Measurements from ENCODE around the gene ASAP3.

The ASAP3 gene

GRCh38 chr1:23449306-23449705 is 34.7 kb downstream of the ASAP3 start:
- DNase-seq (ENCODE audit: low read depth): no peak

- DNase-seq (ENCODE audit: low read depth): no peak
These were observed 35.1 kb downstream of the ASAP3 start for GRCh38 chr1:23448846-23449245.

- no peak for DNase-seq (ENCODE audit: low read depth)
These were observed 37.2 kb downstream of the ASAP3 start for GRCh38 chr1:23446661-23447310.

DNA sequence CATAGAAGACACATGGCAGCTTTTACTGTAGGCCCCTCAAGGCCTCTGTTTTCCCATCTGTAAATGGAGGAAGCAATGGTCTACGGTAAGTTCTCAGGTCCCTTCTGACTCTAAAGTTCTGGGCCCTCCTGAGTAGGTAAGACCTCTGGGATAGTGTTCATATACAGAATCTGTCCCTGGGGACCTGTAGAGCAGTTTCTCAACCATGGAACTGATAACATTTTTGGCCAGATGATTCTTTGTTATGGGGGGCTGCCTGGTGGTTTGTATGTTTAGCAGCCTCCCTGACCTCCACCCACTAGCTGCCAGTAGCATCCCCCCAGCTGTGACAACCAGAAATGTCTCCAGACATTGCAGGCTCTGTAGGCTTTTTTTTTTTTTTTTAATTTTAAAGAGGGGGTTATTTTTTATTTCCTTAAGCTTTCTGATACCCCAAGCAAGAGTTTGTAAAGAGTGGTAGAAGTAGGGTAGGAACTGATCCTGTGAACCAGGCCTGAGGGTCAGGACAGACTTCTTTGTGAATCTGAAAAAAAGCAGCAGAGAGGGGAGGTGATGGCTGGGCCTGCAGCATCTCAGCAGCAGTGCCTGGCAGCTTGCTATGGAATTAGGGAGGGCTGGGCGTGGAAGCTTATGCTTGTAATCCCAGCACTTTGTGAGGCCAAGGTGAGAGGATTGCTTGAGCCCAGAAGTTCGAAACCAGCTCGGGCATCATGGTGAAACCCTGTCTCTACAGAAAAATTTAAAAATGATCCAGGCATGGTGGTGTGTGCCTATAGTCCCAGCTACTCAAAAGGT is 39.2 kb downstream of the ASAP3 start:
- DNase-seq (ENCODE audit: low read depth): no peak

DNA sequence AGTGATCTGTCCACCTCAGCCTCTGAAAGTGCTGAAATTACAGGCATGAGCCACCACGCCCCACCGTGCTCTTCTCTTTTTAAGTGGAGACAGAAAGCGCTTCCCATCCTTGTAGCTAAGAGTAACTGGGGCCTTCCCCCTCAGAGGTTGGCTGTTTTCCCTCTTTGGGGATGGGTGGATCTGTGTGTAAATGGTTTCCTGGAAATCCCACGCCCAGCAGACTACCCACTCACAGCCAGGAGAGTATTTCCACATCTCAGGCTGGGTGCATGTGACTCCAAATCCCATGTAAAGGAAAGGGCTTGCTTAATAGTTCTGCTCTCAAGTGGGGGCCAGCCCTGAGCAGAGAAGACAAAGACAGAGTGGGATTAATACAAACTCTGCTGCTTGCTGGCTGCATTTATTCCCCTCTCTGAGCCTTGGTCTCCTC is 39.9 kb downstream of the ASAP3 start:
- no peak for DNase-seq (ENCODE audit: low read depth)

GRCh38 chr1:23442751-23443150 is 41.2 kb downstream of the ASAP3 start:
- no peak for DNase-seq (ENCODE audit: low read depth)

DNA sequence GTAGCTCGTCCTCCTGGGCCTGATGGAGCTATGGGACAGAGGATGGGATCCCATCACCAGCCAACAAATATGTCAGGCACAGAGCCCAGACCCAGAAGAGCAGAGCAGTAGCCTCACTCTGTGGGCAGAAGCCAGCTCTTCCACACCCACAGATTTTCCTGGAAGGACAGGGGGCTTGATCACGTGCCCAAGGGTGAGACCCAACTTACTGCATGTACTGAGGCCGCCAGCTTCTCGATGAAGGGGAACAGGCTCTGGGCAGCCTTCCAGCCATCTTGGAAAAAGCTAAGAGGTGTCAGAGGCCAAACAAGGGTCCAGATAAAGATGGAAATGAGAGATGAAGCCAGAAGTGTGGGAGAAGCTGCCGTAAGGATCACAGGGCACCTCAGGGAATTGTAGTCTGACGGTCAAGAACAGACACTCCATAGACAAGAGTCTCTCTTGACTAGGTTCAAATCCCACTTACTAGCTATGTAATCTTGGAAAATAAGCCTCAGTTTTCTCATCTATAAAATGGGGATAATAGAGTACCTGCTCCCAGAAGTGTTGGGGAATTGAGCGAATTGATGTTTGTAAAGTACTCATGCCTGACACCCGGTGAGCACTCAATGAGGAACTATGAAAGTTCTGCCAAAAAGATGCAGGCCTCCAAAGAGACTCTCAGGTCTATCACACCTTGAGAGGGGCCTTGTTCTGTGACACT is 42.4 kb downstream of the ASAP3 start:
- DNase-seq (ENCODE audit: low read depth): no peak

DNA sequence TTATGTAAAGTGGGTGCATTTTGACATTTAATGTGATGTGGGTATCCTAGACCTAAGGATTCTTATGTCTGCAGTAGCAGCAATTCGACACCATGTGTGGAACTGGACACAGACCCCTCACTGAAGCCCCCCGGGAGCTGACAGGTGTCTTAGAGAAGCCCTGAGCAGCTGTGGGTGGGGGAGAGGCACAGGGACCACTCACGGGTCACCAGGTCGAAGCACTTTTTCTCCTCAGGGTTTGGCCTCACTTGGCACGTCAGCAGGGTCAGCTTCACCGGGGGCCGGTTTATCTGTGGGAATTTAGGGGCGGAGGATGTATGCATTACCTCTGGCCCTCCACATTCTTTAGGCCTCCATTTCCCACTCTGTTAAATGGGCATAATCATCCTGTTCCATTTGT is 45.4 kb downstream of the ASAP3 start:
- DNase-seq (ENCODE audit: low read depth): no peak

GRCh38 chr1:23437355-23437664 is 46.7 kb downstream of the ASAP3 start:
- DNase-seq (ENCODE audit: low read depth): no peak

DNA sequence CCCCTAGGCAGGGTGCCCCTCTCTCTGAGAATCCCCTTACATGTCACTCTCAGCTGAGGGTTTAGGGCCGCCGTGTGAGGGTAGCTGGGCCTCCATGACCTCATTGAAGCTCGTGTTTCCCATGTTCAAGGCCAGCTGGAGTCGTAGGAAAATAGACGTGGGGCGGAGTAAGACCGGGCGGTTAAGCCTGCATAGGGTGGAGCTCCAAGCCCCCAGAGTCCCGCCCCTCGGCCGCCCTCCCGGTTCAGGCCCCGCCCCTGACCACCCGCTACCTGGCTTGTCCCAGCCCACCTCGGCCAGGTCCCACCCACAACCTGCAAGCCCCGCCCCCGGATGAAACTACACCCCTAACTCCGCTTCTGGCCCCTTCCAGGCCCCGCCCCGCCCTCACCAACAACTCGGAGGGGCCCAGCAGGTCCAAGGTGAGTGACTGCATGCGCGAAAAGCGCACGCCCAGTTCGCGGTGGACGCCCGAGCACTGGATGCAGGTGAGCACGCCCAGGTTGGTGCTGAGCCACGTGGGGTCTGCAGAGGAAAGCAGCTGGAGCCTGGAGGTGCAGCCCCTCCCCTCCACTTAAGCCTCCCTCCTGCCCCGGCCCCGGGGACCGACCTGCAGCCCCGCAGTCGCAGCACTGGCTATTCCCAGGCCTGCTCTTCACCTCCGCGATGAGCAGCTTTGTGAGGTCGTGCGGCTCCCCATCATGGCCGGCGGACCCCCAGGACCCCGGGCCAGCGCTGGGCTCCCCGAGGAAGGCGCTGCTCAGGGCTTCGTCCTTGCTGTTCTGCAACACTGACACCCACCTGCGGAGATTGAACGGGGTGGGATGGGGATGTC is 47.2 kb downstream of the ASAP3 start:
- DNase-seq (ENCODE audit: low read depth): peak; percentile 25

GRCh38 chr1:23434260-23434775 is 49.7 kb downstream of the ASAP3 start:
- no peak for DNase-seq (ENCODE audit: low read depth)

DNA sequence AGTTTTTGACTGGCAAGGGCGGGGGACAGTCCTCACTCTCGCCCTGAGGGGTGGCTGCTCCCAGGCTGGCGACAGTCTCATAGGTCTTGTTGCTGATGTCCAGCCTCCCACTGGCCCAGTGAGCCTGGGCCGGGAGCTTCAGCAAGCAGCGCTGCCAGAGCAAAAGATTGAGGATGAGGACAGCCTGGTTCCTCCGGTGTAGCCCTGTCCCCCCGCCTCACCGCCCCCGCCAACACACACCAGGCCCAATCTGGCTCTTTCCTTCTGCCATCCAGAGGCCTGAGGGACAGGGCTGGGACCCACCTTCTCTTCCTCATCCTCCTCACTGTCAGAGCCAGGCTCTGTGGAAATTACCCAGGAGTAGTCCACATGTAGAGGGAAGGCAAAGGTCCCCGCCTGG is 50.9 kb downstream of the ASAP3 start:
- DNase-seq (ENCODE audit: low read depth): no peak

DNA sequence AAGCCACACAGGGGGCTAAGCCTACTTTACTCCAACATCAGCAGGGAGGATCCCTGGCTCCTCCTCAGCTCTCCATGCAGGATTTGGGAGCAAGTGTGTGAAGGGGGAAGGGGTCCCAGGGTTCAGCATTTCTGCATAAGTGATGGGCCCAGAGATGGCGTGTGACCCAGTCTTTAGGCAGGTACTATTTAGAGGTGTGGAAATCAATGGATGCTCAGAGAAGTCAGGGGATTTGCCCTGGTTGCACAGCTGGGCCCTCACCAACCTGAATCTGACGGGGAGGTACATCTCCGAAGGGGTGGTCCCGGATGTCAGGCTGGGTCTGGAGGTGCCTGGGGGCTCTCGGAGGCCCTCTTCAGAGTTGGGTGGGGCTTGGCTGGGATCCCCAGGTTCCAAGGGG is 52.5 kb downstream of the ASAP3 start:
- no peak for DNase-seq (ENCODE audit: low read depth)

GRCh38 chr1:23430803-23431202 is 53.2 kb downstream of the ASAP3 start:
- DNase-seq (ENCODE audit: low read depth): no peak

DNA sequence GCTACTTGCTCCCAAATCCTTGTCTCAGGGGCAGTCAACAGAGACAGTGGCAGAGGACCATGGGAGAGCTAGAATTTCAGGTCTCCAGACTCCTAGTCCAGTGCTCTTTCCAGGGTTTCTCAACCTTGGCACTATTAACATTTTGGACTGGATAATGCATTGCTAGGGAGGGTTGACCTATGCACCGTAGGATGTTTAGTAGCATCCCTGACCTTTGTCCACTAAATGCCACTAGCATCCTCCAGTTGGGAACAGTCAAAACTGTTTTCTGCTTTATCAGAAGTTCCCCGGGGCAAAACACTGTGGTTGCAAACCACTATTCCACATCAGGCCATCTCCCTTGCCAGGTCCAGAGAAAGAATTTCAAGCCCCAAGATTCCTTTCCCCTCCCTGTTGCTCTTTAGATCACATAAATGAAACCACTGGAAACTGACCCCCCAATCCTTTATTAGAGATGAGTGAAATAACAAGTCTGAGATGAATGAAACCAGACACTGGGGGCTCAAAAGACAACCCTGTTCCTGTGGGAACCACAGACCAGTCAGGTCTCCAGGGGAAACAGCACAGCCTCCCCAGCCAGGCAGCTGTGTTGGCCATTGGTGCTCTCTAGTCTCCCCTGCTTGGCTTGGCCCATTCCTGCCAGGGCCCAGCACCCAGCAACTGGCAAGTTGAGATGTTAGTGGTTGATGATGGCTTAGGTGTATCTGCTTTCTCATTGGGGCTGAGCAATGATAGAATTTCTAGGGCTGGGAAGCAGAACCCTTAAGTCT is 55.7 kb downstream of the ASAP3 start:
- no peak for DNase-seq (ENCODE audit: low read depth)

DNA sequence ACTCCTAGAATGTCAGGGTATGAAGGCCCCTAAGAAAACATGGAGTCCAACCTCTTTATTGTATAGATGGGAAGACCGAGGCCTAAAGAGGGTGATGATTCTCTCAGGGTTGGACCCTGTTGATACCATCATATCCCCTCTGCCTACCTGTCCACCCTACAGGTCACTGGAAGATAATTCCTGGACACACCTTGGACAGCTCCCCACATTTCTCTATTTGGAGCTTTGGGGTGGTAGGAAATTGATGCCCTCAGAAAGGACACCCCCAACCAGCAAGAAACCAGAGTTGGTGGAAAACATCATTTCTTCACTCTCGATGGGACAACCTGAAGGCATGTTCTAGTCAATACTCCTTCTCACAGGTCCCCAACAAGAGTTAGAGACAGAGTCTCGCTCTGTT is 56.4 kb downstream of the ASAP3 start:
- DNase-seq (ENCODE audit: low read depth): no peak

- DNase-seq (ENCODE audit: low read depth): no peak
These were observed 57.2 kb downstream of the ASAP3 start for GRCh38 chr1:23426828-23427227.

- no peak for DNase-seq (ENCODE audit: low read depth)
These were observed 58.8 kb downstream of the ASAP3 start for GRCh38 chr1:23425193-23425494.

- no peak for DNase-seq (ENCODE audit: low read depth)
These were observed 59.4 kb downstream of the ASAP3 start, which contains the start of gene TCEA3 for GRCh38 chr1:23424293-23425192. TSS of gene TCEA3 (minus strand) at chr1:23424748. CDS start at chr1:23424633, 115 bp downstream.
